GDM1 (cell line): Measurements from ENCODE around the gene MCTP1.
"Not testable (repeated sequence)": the region's sequence is repeated elsewhere in the genome, so short reads cannot be mapped to it uniquely, and the experiment has no call there.

Source experiments
- DNase-seq: peaks from one replicate; lab custom pipeline; 2025; lab: John Stamatoyannopoulos, UW

Gene MCTP1

GRCh38 chr5:94870511-94871183 is 414.2 kb downstream of the MCTP1 start:
- no peak for DNase-seq

- no peak for DNase-seq
Observed at GRCh38 chr5:94869921-94870320, 415.0 kb downstream of the MCTP1 start.

- no peak for DNase-seq
Observed at GRCh38 chr5:94863951-94864350, 420.9 kb downstream of the MCTP1 start.

GRCh38 chr5:94857111-94857510 is 427.8 kb downstream of the MCTP1 start:
- peak; percentile 2 for DNase-seq

GRCh38 chr5:94856257-94856800 is 428.6 kb downstream of the MCTP1 start:
- DNase-seq: no peak

- no peak for DNase-seq
Observed at GRCh38 chr5:94855543-94855942, 429.4 kb downstream of the MCTP1 start.

GRCh38 chr5:94853120-94853519 is 431.8 kb downstream of the MCTP1 start:
- DNase-seq: no peak

GRCh38 chr5:94850960-94851359 is 433.9 kb downstream of the MCTP1 start:
- DNase-seq: no peak

GRCh38 chr5:94849821-94850736 is 434.8 kb downstream of the MCTP1 start:
- DNase-seq: peak; percentile 18

- DNase-seq: no peak
Observed at GRCh38 chr5:94849324-94849723, 435.6 kb downstream of the MCTP1 start.

GRCh38 chr5:94847726-94848125 is 437.2 kb downstream of the MCTP1 start:
- no peak for DNase-seq

- DNase-seq: no peak
Observed at GRCh38 chr5:94847019-94847418, 437.9 kb downstream of the MCTP1 start.

GRCh38 chr5:94845696-94846095 is 439.2 kb downstream of the MCTP1 start:
- DNase-seq: not testable (repeated sequence)

- DNase-seq: no peak
Observed at GRCh38 chr5:94841598-94842322, 443.1 kb downstream of the MCTP1 start.

- DNase-seq: no peak
Observed at GRCh38 chr5:94833851-94834250, 451.0 kb downstream of the MCTP1 start.

- DNase-seq: no peak
Observed at GRCh38 chr5:94832685-94833084, 452.2 kb downstream of the MCTP1 start.

GRCh38 chr5:94830520-94830919 is 454.4 kb downstream of the MCTP1 start:
- no peak for DNase-seq

- not testable (repeated sequence) for DNase-seq
Observed at GRCh38 chr5:94828222-94828621, 456.7 kb downstream of the MCTP1 start.

GRCh38 chr5:94820488-94820887 is 464.4 kb downstream of the MCTP1 start:
- no peak for DNase-seq

GRCh38 chr5:94818904-94819303 is 466.0 kb downstream of the MCTP1 start:
- no peak for DNase-seq

GRCh38 chr5:94815313-94816039 is 469.4 kb downstream of the MCTP1 start:
- DNase-seq: no peak

- no peak for DNase-seq
Observed at GRCh38 chr5:94812232-94812631, 472.7 kb downstream of the MCTP1 start.
